NCI-H524 (cell line): ENCODE data around the gene NLE1.

ENCODE experiments used
- DNase-seq, 2 experiments: peaks; one replicate each; lab custom pipeline; 2025; lab: John Stamatoyannopoulos, UW

Gene NLE1

DNA sequence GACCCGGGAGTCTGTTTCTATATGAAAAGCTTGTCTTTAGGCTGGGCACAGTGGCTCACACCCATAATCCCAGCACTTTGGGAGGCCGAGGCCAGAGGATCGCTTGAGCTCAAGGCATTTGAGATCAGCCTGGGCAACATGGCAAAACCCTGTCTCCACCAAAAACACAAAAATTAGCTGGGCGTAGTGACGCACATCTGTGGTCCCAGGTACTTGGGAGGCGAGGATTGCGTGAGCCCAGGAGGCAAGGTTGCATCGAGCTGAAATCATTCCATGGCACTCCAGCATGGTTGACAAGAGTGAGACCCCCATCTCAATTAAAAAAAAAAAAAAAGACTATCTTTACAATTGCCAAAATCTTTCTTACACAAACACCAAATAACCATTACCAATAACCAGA is 55.9 kb downstream of the NLE1 start:
- DNase-seq = no peak

GRCh38 chr17:35084987-35085386 is 57.1 kb downstream of the NLE1 start:
- DNase-seq = no peak

GRCh38 chr17:35083071-35083470 is 59.0 kb downstream of the NLE1 start:
- no peak for DNase-seq

DNA sequence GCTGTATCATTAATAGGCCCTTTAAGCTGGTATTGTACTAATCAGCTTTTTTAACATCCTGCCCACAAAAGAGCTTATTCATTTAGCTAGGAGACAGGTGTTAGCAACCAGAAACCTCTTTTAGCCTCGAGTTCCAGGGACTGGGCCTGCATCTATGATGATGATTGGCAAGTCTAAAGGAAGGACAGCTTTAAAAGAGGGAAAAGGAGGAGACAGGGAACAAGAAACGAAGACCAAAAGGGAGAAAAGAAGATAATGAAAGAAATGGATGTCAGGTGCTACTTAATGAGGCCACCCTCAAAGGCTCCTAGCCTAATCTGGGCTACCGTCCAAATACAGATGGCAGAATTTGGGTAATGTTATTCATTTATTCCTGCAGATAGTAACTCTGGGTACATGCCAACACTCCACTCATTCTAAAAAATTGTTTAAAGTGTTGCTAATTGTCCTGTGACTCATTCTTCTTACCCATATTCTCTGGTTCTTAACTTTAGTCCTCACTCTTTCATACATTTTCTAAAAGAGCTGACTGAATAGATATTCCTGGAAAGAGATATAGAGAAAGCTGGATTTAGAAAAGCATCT is 59.9 kb downstream of the NLE1 start:
- DNase-seq = peak; percentile 14 to 75

DNA sequence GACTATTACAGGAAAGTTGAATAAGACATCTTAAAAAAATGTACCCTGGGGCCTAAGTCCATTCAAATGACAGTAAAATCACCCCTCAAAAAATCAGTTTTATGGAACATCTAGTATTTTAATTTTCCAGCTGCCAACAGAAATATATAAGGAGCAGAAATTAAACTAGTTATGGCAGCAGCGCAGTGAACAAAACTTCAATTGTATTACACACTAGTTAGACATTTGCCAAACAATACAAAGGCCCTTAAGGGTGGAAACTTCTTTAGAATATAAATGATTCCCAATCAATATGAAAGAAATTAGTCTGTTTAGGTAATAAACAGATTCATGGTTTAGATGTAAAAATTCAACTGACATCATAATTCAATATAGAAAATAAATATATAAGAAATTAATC is 60.5 kb downstream of the NLE1 start:
- DNase-seq = no peak

- DNase-seq = no peak
These were observed 61.6 kb downstream of the NLE1 start for GRCh38 chr17:35080536-35080935.

- DNase-seq = no peak
These were observed 62.3 kb downstream of the NLE1 start for GRCh38 chr17:35079547-35080423.
